AG09319 (cell line): ENCODE measurements around the gene VMP1.
"Not testable (repeated sequence)": the region's sequence is repeated elsewhere in the genome, so short reads cannot be mapped to it uniquely, and the experiment has no call there.

Experiments
- DNase-seq: peaks from one replicate; pipeline ENCODE4 v3.0.0-alpha.2; 2010; ENCODE audit warnings: low read depth; ENCODE audit errors: extremely low read depth
- CTCF ChIP-seq: IDR thresholded peaks from 2 replicates; pipeline ENCODE4 v1.5.1; 2011; ENCODE audit warnings: low read depth, mild to moderate bottlenecking, inconsistent platforms, low read length, moderate library complexity

The VMP1 gene

GRCh38 chr17:59840329-59841090, 133.1 kb downstream of the VMP1 start:
- DNase-seq = peak; percentile 22
- TF ChIP-seq CTCF = no peak

DNA sequence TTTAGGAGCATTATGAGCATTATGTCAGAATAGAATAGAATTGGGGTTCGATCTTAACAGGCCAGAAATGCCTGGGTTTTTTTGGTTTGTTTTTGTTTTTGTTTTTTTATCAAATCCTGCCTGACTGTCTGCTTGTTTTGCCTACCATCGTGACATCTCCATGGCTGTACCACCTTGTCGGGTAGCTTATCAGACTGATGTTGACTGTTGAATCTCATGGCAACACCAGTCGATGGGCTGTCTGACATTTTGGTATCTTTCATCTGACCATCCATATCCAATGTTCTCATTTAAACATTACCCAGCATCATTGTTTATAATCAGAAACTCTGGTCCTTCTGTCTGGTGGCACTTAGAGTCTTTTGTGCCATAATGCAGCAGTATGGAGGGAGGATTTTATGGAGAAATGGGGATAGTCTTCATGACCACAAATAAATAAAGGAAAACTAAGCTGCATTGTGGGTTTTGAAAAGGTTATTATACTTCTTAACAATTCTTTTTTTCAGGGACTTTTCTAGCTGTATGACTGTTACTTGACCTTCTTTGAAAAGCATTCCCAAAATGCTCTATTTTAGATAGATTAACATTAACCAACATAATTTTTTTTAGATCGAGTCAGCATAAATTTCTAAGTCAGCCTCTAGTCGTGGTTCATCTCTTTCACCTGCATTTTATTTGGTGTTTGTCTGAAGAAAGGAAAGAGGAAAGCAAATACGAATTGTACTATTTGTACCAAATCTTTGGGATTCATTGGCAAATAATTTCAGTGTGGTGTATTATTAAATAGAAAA, 133.8 kb downstream of the VMP1 start:
- peak; percentile 41 for DNase-seq

- DNase-seq = not testable (repeated sequence)
These were observed 134.4 kb downstream of the VMP1 start for GRCh38 chr17:59841882-59842263.

DNA sequence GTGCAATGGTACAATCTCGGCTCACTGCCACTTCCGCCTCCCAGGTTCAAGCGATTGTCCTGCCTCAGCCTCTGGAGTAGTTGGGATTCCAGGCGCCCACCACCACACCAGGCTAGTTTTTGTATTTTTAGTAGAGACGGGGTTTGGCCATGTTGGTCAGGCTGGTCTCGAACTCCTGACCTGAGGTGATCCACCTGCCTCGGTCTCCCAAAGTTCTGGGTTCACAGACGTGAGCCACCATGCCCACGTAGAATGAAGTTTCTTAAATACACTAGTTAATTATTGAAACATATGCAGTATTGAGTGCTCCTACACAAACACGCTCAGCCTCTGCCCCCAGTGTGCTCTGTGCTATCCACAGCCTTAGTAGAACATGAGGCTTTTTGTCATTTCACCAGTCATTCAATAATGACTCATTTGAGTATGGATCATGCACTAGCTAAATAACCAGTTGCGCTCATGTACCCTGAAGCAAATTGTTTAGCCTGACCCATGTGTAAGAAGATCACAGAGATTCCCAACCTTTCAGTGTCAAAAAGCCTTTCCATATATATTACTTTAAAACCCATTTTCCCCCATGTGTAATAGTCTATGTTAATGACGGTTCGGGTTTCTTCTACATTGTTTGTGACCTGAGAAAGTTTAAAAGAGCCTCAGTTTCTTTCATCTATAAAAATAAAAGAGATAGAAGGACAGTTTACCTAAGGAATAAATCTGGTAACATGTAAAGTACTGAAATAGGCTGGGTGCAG, 135.6 kb downstream of the VMP1 start:
- no peak for TF ChIP-seq CTCF
- DNase-seq = peak; percentile 89

DNA sequence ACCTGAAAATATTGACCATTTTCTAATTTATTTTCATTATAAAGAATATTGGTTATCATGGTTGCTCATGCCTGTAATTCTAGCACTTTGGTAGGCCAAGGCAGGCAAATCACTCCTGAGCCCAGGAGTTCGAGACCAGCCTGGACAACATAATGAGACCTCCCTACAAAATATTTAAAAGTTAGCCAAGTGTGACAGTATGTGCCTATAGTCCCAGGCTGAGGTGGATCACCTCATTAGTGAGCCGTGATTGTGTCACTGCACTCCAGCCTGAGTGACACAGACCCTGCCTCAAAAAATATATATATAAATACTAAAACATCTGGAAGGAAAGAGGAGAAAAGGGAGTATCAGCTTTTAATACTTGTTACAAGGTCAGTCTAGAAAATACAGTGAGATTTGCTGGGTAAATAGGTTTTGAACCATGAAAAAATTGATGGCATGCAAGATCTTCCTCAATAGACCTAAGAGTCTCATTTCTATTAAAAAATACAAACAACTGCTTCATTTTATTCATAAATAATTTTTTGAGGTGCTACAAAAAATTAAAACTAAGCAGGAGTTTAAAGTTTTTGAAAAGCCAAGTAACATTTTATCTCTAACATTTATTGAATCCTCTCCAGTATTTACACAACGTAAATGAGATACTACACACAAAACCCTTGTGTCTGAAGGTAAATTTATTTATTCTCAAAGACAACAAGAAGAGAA, 137.6 kb downstream of the VMP1 start:
- no peak for TF ChIP-seq CTCF
- no peak for DNase-seq

- DNase-seq = peak; percentile 49
- TF ChIP-seq CTCF = no peak
These were observed 138.3 kb downstream of the VMP1 start for GRCh38 chr17:59845595-59846393.

- peak; percentile 70 for DNase-seq
- no peak for TF ChIP-seq CTCF
These were observed 139.1 kb downstream of the VMP1 start for GRCh38 chr17:59846394-59847165.
